Astrocyte (in vitro differentiated cells and primary cell): Measurements from ENCODE around the gene FAN1. TPM values are rescaled to one million over a fixed set of nuclear protein-coding genes. Genes with fewer than 3 reads are reported as not detected.

Source experiments
- DNase-seq: peaks from one replicate; pipeline ENCODE4 v3.0.0-alpha.2; 2010; ENCODE audit warnings: low read depth
- FAIRE-seq: peaks from 2 replicates; lab custom pipeline; 2011; peaks lifted over from hg19 to GRCh38; lab: Jason Lieb, UNC
- H2AFZ ChIP-seq: 2 replicates; pipeline ENCODE4 v1.6.0; 2012; ENCODE audit warnings: low read depth, low read length, inconsistent platforms
- H3K27ac ChIP-seq: 2 replicates; pipeline ENCODE4 v1.5.1; 2011; ENCODE audit warnings: low read depth, low read length, inconsistent platforms
- H3K27me3 ChIP-seq: 2 replicates; pipeline ENCODE4 v1.6.0; 2011; ENCODE audit warnings: low read length, inconsistent platforms; ENCODE audit not compliant: insufficient read depth
- H3K36me3 ChIP-seq: 2 replicates; pipeline ENCODE4 v1.5.1; 2011; ENCODE audit warnings: low read length, inconsistent platforms; ENCODE audit not compliant: insufficient read depth
- H3K4me1 ChIP-seq: 2 replicates; pipeline ENCODE4 v1.5.1; 2011; ENCODE audit warnings: low read length, inconsistent platforms; ENCODE audit not compliant: insufficient read depth
- H3K4me2 ChIP-seq: 2 replicates; pipeline ENCODE4 v1.6.0; 2012; ENCODE audit warnings: low read length, inconsistent platforms
- H3K4me3 ChIP-seq: 2 replicates; pipeline ENCODE4 v1.5.1; 2011; ENCODE audit warnings: low read depth, mild to moderate bottlenecking, low read length, inconsistent platforms; ENCODE audit not compliant: insufficient read depth
- H3K79me2 ChIP-seq: 2 replicates; pipeline ENCODE4 v1.6.0; 2012; ENCODE audit warnings: mild to moderate bottlenecking, low read length, inconsistent platforms; ENCODE audit not compliant: insufficient read depth
- H3K9ac ChIP-seq: 2 replicates; pipeline ENCODE4 v1.6.0; 2012; ENCODE audit warnings: mild to moderate bottlenecking, low read length, inconsistent platforms
- H3K9me3 ChIP-seq: 2 replicates; pipeline ENCODE4 v1.5.1; 2012; ENCODE audit warnings: low read depth, mild to moderate bottlenecking, low read length, inconsistent platforms; ENCODE audit not compliant: insufficient read depth
- H4K20me1 ChIP-seq: 2 replicates; pipeline ENCODE4 v1.6.0; 2012; ENCODE audit warnings: low read length, inconsistent platforms; ENCODE audit not compliant: insufficient read depth
- H3K27ac Mint-ChIP-seq: one replicate; pipeline ENCODE4 v1.8.0; 2021; ENCODE audit warnings: mild to moderate bottlenecking, mixed read lengths; ENCODE audit not compliant: unreplicated experiment
- H3K27me3 Mint-ChIP-seq: one replicate; pipeline ENCODE4 v1.8.0; 2021; ENCODE audit warnings: low read depth, mixed read lengths; ENCODE audit not compliant: unreplicated experiment
- H3K36me3 Mint-ChIP-seq: one replicate; pipeline ENCODE4 v1.8.0; 2021; ENCODE audit warnings: low read depth, mixed read lengths; ENCODE audit not compliant: unreplicated experiment
- H3K4me1 Mint-ChIP-seq: one replicate; pipeline ENCODE4 v1.8.0; 2021; ENCODE audit warnings: low read depth, mixed read lengths; ENCODE audit not compliant: unreplicated experiment
- H3K4me3 Mint-ChIP-seq: one replicate; pipeline ENCODE4 v1.8.0; 2021; ENCODE audit warnings: mild to moderate bottlenecking, moderate library complexity, mixed read lengths; ENCODE audit not compliant: unreplicated experiment
- H3K9me3 Mint-ChIP-seq: one replicate; pipeline ENCODE4 v1.8.0; 2021; ENCODE audit warnings: mild to moderate bottlenecking, mixed read lengths; ENCODE audit not compliant: unreplicated experiment
- EZH2 ChIP-seq: IDR thresholded peaks from 2 replicates; pipeline ENCODE4 v1.6.1; 2012; ENCODE audit warnings: mild to moderate bottlenecking, low read length, inconsistent platforms; ENCODE audit not compliant: insufficient read depth
- total RNA-seq: library from RNA; stranded (reverse); gene quantifications from 2 replicates; pipeline ENCODE4 v1.2.1, GENCODE V29; 2021
- TF ChIP-seq, protein P1 (sequence below): IDR thresholded peaks from 2 replicates; pipeline ENCODE4 v1.5.1; 2011; ENCODE audit warnings: low read depth, mild to moderate bottlenecking, inconsistent platforms, low read length, moderate library complexity; ENCODE audit not compliant: insufficient read depth

FAN1 gene
- total RNA-seq, 1 donor from 2014 or later, result 13.6 TPM

DNA sequence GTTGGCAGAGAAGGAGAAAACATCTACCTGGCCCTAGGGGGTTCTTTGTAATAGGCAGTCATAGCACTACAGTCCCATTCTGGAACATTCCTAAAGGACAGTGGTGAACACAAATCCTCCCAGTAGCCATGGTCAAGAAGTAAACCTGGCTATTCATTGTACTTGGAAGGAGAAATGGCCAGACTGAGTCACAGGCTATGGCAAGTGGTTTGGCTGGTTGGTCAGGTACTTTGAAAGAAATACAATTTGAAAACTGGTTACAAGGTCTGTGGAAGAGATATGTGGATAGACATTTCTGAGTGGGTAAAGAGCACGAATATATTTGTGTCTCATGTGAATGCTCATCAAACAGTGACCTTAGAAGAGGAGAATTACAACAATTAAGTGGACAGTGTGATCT, 33.0 kb upstream of the FAN1 start:
- Mint-ChIP-seq H3K36me3 (no peaks in the 10 kb centered on the region), H3K4me1 (no peaks in the 10 kb centered on the region), H3K9me3 (peaks cover 3% of the 10 kb centered on the region), H3K27ac (no peak overlapping the region), H3K27me3 (no peaks in the 10 kb centered on the region), H3K4me3 (no peak overlapping the region)
- FAIRE-seq (no peak), DNase-seq (no peak)
- Histone ChIP-seq H3K9ac (no peak overlapping the region), H3K27ac (no peak overlapping the region), H3K4me1 (no peaks in the 10 kb centered on the region), H2AFZ (no peak overlapping the region), H3K36me3 (no peaks in the 10 kb centered on the region), H3K79me2 (no peaks in the 10 kb centered on the region), H3K27me3 (no peaks in the 10 kb centered on the region), H4K20me1 (peaks cover 4% of the 10 kb centered on the region), H3K4me2 (no peak overlapping the region), H3K4me3 (no peak overlapping the region), H3K9me3 (no peaks in the 10 kb centered on the region)
- TF ChIP-seq, protein P1, sequence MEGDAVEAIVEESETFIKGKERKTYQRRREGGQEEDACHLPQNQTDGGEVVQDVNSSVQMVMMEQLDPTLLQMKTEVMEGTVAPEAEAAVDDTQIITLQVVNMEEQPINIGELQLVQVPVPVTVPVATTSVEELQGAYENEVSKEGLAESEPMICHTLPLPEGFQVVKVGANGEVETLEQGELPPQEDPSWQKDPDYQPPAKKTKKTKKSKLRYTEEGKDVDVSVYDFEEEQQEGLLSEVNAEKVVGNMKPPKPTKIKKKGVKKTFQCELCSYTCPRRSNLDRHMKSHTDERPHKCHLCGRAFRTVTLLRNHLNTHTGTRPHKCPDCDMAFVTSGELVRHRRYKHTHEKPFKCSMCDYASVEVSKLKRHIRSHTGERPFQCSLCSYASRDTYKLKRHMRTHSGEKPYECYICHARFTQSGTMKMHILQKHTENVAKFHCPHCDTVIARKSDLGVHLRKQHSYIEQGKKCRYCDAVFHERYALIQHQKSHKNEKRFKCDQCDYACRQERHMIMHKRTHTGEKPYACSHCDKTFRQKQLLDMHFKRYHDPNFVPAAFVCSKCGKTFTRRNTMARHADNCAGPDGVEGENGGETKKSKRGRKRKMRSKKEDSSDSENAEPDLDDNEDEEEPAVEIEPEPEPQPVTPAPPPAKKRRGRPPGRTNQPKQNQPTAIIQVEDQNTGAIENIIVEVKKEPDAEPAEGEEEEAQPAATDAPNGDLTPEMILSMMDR, result no peak
- no peak for TF ChIP-seq EZH2

DNA sequence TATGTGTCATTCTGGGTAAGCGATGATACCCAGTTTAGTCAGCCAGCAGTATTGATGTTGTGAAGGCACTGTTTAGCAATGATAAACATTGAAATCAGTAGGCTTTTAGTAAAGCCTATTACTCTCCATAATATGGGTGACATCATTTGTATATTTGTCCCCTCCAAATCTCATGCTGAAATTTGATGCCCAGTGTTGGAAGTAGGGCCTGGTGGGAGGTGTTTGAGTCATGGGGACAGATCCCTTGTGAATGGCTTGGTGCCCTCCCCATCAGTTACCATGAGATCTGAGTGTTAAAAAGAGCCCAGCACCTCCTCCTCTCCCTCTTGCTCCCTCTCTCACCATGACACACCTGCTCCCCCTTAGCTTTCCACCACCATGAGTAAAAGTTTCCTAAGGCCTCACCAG, 31.4 kb upstream of the FAN1 start:
- H2AFZ ChIP-seq, result no peak overlapping the region
- DNase-seq (no peak), FAIRE-seq (no peak)
- no peaks in the 10 kb centered on the region for H3K9me3 ChIP-seq
- H3K4me3 Mint-ChIP-seq, result no peak overlapping the region
- no peaks in the 10 kb centered on the region for H3K27me3 ChIP-seq
- H3K9ac ChIP-seq, result no peak overlapping the region
- TF ChIP-seq, protein P1, result no peak
- no peak for TF ChIP-seq EZH2
- no peaks in the 10 kb centered on the region for H3K27me3 Mint-ChIP-seq
- H3K79me2 ChIP-seq, result no peaks in the 10 kb centered on the region
- no peak overlapping the region for H3K27ac Mint-ChIP-seq
- H3K36me3 ChIP-seq, result no peaks in the 10 kb centered on the region
- no peak overlapping the region for H3K4me2 ChIP-seq
- H3K36me3 Mint-ChIP-seq, result no peaks in the 10 kb centered on the region
- H3K27ac ChIP-seq, result no peak overlapping the region
- peaks cover 4% of the 10 kb centered on the region for H4K20me1 ChIP-seq
- no peaks in the 10 kb centered on the region for H3K9me3 Mint-ChIP-seq
- no peaks in the 10 kb centered on the region for H3K4me1 ChIP-seq
- no peaks in the 10 kb centered on the region for H3K4me1 Mint-ChIP-seq
- H3K4me3 ChIP-seq, result no peak overlapping the region

DNA sequence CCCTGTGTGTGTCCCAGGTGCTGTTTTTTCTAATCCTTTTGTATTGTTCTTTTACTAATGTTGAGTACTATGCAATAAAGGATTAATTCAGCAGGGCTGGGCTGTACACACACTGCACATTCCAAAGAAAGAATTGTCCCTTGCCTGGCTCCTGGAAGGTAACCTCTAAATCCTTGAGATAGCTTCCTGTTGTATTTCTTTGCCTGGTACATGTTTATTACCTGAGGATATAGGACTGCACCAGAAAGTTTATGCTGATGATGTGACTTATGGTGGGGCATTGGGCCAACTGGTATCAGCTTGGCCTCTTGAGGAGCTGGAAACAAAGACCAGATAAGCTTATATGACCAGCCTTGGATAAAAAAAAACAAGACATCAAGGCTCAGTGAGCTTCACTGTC, 26.6 kb upstream of the FAN1 start:
- no peaks in the 10 kb centered on the region for H4K20me1 ChIP-seq
- FAIRE-seq, result no peak

More for the DNA sequence above, 26.6 kb upstream of the FAN1 start:
- no peak overlapping the region for H3K27ac Mint-ChIP-seq
- H3K27me3 Mint-ChIP-seq, result no peaks in the 10 kb centered on the region
- no peaks in the 10 kb centered on the region for H3K4me1 Mint-ChIP-seq
- Histone ChIP-seq H2AFZ (no peak overlapping the region), H3K79me2 (no peaks in the 10 kb centered on the region), H3K36me3 (no peaks in the 10 kb centered on the region), H3K4me2 (no peak overlapping the region), H3K9me3 (no peaks in the 10 kb centered on the region), H3K4me3 (no peak overlapping the region), H3K9ac (no peak overlapping the region), H3K27me3 (no peaks in the 10 kb centered on the region), H3K4me1 (no peaks in the 10 kb centered on the region), H3K27ac (no peak overlapping the region)
- H3K9me3 Mint-ChIP-seq, result no peaks in the 10 kb centered on the region
- no peaks in the 10 kb centered on the region for H3K36me3 Mint-ChIP-seq
- DNase-seq, result no peak
- TF ChIP-seq, protein P1, result no peak
- TF ChIP-seq EZH2, result no peak
- H3K4me3 Mint-ChIP-seq, result no peak overlapping the region
